SHP77 treated with DMSO at 0.1 percent for 48 hours (cell line): ENCODE measurements around the gene LCAT.
"Not testable (repeated sequence)": the region's sequence is repeated elsewhere in the genome, so short reads cannot be mapped to it uniquely, and the experiment has no call there.

Experiments used
- DNase-seq: peaks from one replicate; lab custom pipeline; 2025; lab: John Stamatoyannopoulos, UW

LCAT gene

GRCh38 chr16:67931712-67932461 lies 12.0 kb downstream of the LCAT start, which contains the start of gene CTRL:
CTRL (minus strand) TSS chr16:67931862; CDS start chr16:67931852, 10 bp downstream.
- no peak for DNase-seq

GRCh38 chr16:67930678-67931211 lies 13.2 kb downstream of the LCAT start:
- DNase-seq, result no peak

GRCh38 chr16:67930191-67930590 lies 13.7 kb downstream of the LCAT start:
- DNase-seq, result no peak

- peak; percentile 14 for DNase-seq
These were observed 15.2 kb downstream of the LCAT start for GRCh38 chr16:67928561-67929364.

- no peak for DNase-seq
These were observed 15.8 kb downstream of the LCAT start for GRCh38 chr16:67928147-67928546.

- no peak for DNase-seq
These were observed 16.6 kb downstream of the LCAT start for GRCh38 chr16:67927131-67927941.

GRCh38 chr16:67926181-67926750 lies 17.7 kb downstream of the LCAT start:
- peak; percentile 67 for DNase-seq

GRCh38 chr16:67924140-67924906 lies 19.6 kb downstream of the LCAT start:
- DNase-seq, result no peak

- no peak for DNase-seq
These were observed 20.4 kb downstream of the LCAT start for GRCh38 chr16:67923414-67924116.

GRCh38 chr16:67922740-67923139 lies 21.2 kb downstream of the LCAT start:
- no peak for DNase-seq

- no peak for DNase-seq
These were observed 21.7 kb downstream of the LCAT start for GRCh38 chr16:67922221-67922620.

- DNase-seq, result no peak
These were observed 24.2 kb downstream of the LCAT start for GRCh38 chr16:67919622-67920221.

GRCh38 chr16:67917852-67918236 lies 26.1 kb downstream of the LCAT start:
- no peak for DNase-seq

GRCh38 chr16:67917140-67917851 lies 26.6 kb downstream of the LCAT start:
- DNase-seq, result no peak

- no peak for DNase-seq
These were observed 27.8 kb downstream of the LCAT start for GRCh38 chr16:67915831-67916723.

GRCh38 chr16:67915496-67915769 lies 28.5 kb downstream of the LCAT start:
- not testable (repeated sequence) for DNase-seq

- DNase-seq, result no peak
These were observed 29.0 kb downstream of the LCAT start for GRCh38 chr16:67914758-67915495.

GRCh38 chr16:67910158-67910557 lies 33.8 kb downstream of the LCAT start:
- DNase-seq, result no peak
